HFFc6 (cell line): ENCODE measurements around the gene CAPN13. TPM values are rescaled to one million over a fixed set of nuclear protein-coding genes. Genes with fewer than 3 reads are reported as not detected.

Experiments used
- DNase-seq: peaks from one replicate; pipeline ENCODE4 v3.0.0-alpha.2; 2018
- H3K27ac Mint-ChIP-seq: 2 replicates; pipeline ENCODE4 v1.8.0; 2020; ENCODE audit warnings: mild to moderate bottlenecking, mixed read lengths
- H3K27me3 Mint-ChIP-seq: 2 replicates; pipeline ENCODE4 v1.8.0; 2021; ENCODE audit warnings: mild to moderate bottlenecking, moderate library complexity, mixed read lengths; ENCODE audit not compliant: insufficient read depth
- H3K36me3 Mint-ChIP-seq: 2 replicates; pipeline ENCODE4 v1.8.0; 2021; ENCODE audit warnings: low read depth, mixed read lengths
- H3K4me1 Mint-ChIP-seq: 2 replicates; pipeline ENCODE4 v1.8.0; 2020; ENCODE audit warnings: low read depth, mixed read lengths
- H3K4me3 Mint-ChIP-seq: 2 replicates; pipeline ENCODE4 v1.8.0; 2020; ENCODE audit warnings: mild to moderate bottlenecking, moderate library complexity, mixed read lengths
- H3K9me3 Mint-ChIP-seq: 2 replicates; pipeline ENCODE4 v1.8.0; 2020; ENCODE audit warnings: mild to moderate bottlenecking, mixed read lengths
- CTCF ChIP-seq: fragments of 200-600 bp; sonication (generic); IDR thresholded peaks from 2 replicates; pipeline ENCODE4 v1.5.0; 2021; ENCODE audit warnings: antibody characterized with exemption, mild to moderate bottlenecking
- total RNA-seq, 6 experiments: library from RNA; stranded (reverse); fragmentation: NEBNext Ultra II Directional; extraction: Animal tissue kit (Norgen Biotek cat#: 25700); gene quantifications; 2 replicates in 1 of 6; 3 replicates in 5 of 6; pipeline ENCODE4 v1.2.3, GENCODE V29; 2021

Gene CAPN13
- total RNA-seq, 6 experiments from 2014 or later, result not detected

- DNase-seq, result no peak
- Mint-ChIP-seq H3K27me3 (peaks cover 11% of the 10 kb centered on the region), H3K4me1 (peaks cover 11% of the 10 kb centered on the region), H3K27ac (no peak overlapping the region), H3K36me3 (no peaks in the 10 kb centered on the region), H3K4me3 (no peak overlapping the region), H3K9me3 (no peaks in the 10 kb centered on the region; the same call in 1 of the 2 replicates)
- no peak for TF ChIP-seq CTCF
Observed at GRCh38 chr2:30757749-30758148, 49.5 kb downstream of the CAPN13 start.

GRCh38 chr2:30756971-30757370 lies 50.3 kb downstream of the CAPN13 start:
- Mint-ChIP-seq H3K27me3 (peaks cover 13% of the 10 kb centered on the region), H3K36me3 (no peaks in the 10 kb centered on the region), H3K27ac (no peak overlapping the region), H3K9me3 (no peaks in the 10 kb centered on the region; the same call in 1 of the 2 replicates), H3K4me1 (peaks cover 9% of the 10 kb centered on the region), H3K4me3 (no peak overlapping the region)
- DNase-seq, result no peak
- no peak for TF ChIP-seq CTCF

DNA sequence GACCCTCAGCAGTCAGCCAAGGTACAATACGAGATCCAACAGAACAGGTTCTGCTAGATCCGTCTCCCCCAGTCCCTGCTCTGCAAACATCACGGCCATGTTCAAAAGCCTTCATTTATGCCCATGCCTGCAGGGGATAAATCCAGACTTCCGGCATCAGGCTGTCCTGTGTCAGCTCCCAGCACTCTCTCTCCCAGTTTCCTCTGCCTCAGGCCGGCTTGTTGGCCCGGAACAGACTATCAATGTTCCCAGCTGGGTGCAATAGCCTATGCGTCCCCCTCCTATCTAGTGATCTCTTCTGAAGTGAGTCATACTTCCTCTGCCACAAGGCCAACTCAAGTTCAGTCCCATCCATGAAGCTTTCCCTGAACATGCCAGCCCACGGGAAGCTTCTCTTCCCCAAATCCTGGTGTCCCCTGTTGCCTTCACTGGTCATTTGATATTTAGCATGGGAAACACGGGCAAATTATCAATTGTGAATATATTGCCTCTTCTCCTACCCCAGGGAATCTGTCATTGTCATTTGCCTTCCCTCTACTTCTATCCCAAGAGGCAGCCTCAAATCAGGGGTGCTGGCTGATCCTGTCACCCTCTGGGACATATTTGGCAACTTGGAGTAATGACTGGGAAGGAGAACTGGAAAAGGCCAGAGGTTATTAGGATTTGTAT lies 51.1 kb downstream of the CAPN13 start:
- Mint-ChIP-seq H3K27ac (no peak overlapping the region), H3K4me3 (no peak overlapping the region), H3K27me3 (peaks cover 13% of the 10 kb centered on the region), H3K9me3 (no peaks in the 10 kb centered on the region; the same call in 1 of the 2 replicates), H3K4me1 (peaks cover 9% of the 10 kb centered on the region), H3K36me3 (no peaks in the 10 kb centered on the region)
- peak; percentile 15 for DNase-seq
- TF ChIP-seq CTCF, result no peak

DNA sequence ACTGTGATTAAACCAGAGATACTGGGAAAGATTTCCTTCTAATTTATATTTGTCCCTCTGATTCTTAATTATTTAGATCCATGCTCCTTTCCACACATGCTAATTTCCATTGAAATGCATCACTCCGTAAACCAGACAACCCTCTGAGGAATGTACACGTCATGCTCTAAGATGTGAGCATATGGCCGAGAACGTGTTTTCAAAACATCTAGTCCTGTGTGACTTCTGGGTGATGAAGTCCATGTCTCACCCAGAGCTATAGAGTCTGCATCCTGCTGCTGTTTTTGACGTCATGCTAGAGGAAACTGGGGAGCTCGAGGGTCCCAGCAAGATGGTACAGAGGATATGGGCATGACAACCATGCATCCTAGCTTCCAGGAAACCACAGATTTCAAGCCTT lies 53.6 kb downstream of the CAPN13 start:
- H3K4me3 Mint-ChIP-seq, result no peak overlapping the region
- peaks cover 9% of the 10 kb centered on the region for H3K4me1 Mint-ChIP-seq
- TF ChIP-seq CTCF, result no peak
- no peak overlapping the region for H3K27ac Mint-ChIP-seq
- H3K27me3 Mint-ChIP-seq, result peaks cover 8% of the 10 kb centered on the region
- H3K36me3 Mint-ChIP-seq, result no peaks in the 10 kb centered on the region
- no peak for DNase-seq
- no peaks in the 10 kb centered on the region; the same call in 1 of the 2 replicates for H3K9me3 Mint-ChIP-seq

GRCh38 chr2:30752811-30753210 lies 54.4 kb downstream of the CAPN13 start:
- no peaks in the 10 kb centered on the region for H3K36me3 Mint-ChIP-seq
- H3K4me3 Mint-ChIP-seq, result no peak overlapping the region
- TF ChIP-seq CTCF, result no peak
- peaks cover 9% of the 10 kb centered on the region for H3K4me1 Mint-ChIP-seq
- no peak for DNase-seq
- H3K27ac Mint-ChIP-seq, result no peak overlapping the region
- no peaks in the 10 kb centered on the region; the same call in 1 of the 2 replicates for H3K9me3 Mint-ChIP-seq
- H3K27me3 Mint-ChIP-seq, result peaks cover 8% of the 10 kb centered on the region
